ENCODE data around the gene RNF169.

Gene RNF169

GRCh38 chr11:74748211-74749126, at the start of gene RNF169:
RNF169 (plus strand) TSS chr11:74748849; CDS start chr11:74748881, 32 bp downstream.
- peak; percentile 86 for DNase-seq (ENCODE audit: low read depth)

GRCh38 chr11:74699615-74700396, 48.8 kb upstream of the RNF169 start:
- DNase-seq (ENCODE audit: low read depth), result no peak

- no peak for DNase-seq (ENCODE audit: low read depth)
Measured at GRCh38 chr11:74701351-74701750, 47.3 kb upstream of the RNF169 start.

- peak; percentile 27 for DNase-seq (ENCODE audit: low read depth)
Measured at GRCh38 chr11:74702383-74703007, 46.2 kb upstream of the RNF169 start.

- no peak for DNase-seq (ENCODE audit: low read depth)
Measured at GRCh38 chr11:74703211-74703610, 45.4 kb upstream of the RNF169 start.

- no peak for DNase-seq (ENCODE audit: low read depth)
Measured at GRCh38 chr11:74707182-74707581, 41.5 kb upstream of the RNF169 start.

GRCh38 chr11:74707602-74708510, 40.8 kb upstream of the RNF169 start:
- no peak for DNase-seq (ENCODE audit: low read depth)

GRCh38 chr11:74709175-74709574, 39.5 kb upstream of the RNF169 start:
- no peak for DNase-seq (ENCODE audit: low read depth)

- DNase-seq (ENCODE audit: low read depth), result no peak
Measured at GRCh38 chr11:74710281-74710938, 38.2 kb upstream of the RNF169 start.

GRCh38 chr11:74713686-74714085, 35.0 kb upstream of the RNF169 start:
- no peak for DNase-seq (ENCODE audit: low read depth)

GRCh38 chr11:74714904-74715303, 33.7 kb upstream of the RNF169 start:
- no peak for DNase-seq (ENCODE audit: low read depth)

GRCh38 chr11:74717221-74717969, 31.3 kb upstream of the RNF169 start:
- DNase-seq (ENCODE audit: low read depth), result no peak

GRCh38 chr11:74719011-74719410, 29.6 kb upstream of the RNF169 start:
- no peak for DNase-seq (ENCODE audit: low read depth)

GRCh38 chr11:74720596-74721478, 27.8 kb upstream of the RNF169 start:
- no peak for DNase-seq (ENCODE audit: low read depth)

GRCh38 chr11:74721479-74721835, 27.2 kb upstream of the RNF169 start:
- DNase-seq (ENCODE audit: low read depth), result no peak

- no peak for DNase-seq (ENCODE audit: low read depth)
Measured at GRCh38 chr11:74723511-74723910, 25.1 kb upstream of the RNF169 start.

- no peak for DNase-seq (ENCODE audit: low read depth)
Measured at GRCh38 chr11:74725701-74726100, 22.9 kb upstream of the RNF169 start.

GRCh38 chr11:74726547-74727182, 22.0 kb upstream of the RNF169 start:
- peak; percentile 34 for DNase-seq (ENCODE audit: low read depth)

- DNase-seq (ENCODE audit: low read depth), result no peak
Measured at GRCh38 chr11:74729397-74729796, 19.3 kb upstream of the RNF169 start.
